ENCODE data around the gene RPS5. TPM values are rescaled to one million over a fixed set of nuclear protein-coding genes. Genes with fewer than 3 reads are reported as not detected.

The RPS5 gene
- total and polyA plus RNA-seq, 9 of the 15 experiments (the other 6 are each of a cell fraction or from before 2014, with no cell fraction given), result 1,228 to 3,570 (median 2,484) TPM

DNA sequence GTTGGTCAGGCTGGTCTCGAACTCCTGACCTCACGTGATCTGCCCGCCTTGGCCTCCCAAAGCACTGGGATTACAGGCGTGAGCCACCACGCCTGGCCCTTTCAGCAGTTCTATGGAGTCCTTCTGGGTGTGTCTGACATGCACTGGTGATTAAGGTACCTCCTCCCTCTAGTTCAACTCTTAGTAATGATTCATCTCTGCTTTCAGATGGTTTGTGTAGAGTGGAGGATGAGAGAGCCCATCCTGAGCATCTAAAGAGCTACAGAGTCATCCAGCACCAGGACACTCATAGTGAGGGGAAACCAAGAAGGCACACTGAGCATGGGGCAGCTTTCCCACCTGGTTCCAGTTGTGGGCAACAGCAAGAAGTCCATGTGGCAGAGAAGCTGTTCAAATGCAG is 29.5 kb downstream of the RPS5 start (continued):
- no peak for TF ChIP-seq ADNP (tag; IDR thresholded peaks at IDR 0.05)
- no peak for TF ChIP-seq BRD4 (IDR thresholded peaks at IDR 0.05)
- no peak for TF ChIP-seq KAT8 (IDR thresholded peaks at IDR 0.05; ENCODE audit: low read depth)

GRCh38 chr19:58417071-58417470 is 30.0 kb downstream of the RPS5 start:
- WGBS (ENCODE audit: insufficient coverage, low coverage, missing lambda C conversion rate), result 98% methylated on average over 7 of the region's 7 CpGs
- Histone ChIP-seq H3K9me3 (replicated peaks; ENCODE audit: control insufficient read depth, insufficient read depth, low read depth, low read length) (0 out of 2 replicates have a peak, but pooled peaks cover 3% of the 10 kb centered on the region), H3K79me2 (ENCODE audit: control insufficient read depth, insufficient read depth, low read length) (peaks cover 19% of the 10 kb centered on the region), H3K9ac (ENCODE audit: insufficient read depth in 1 of 2, low read depth in 2 of 2, low read length in 2 of 2) (no peak overlapping the region), H3K4me2 (ENCODE audit: insufficient read depth, low read length) (no peak overlapping the region), H2AFZ (ENCODE audit: low read depth, low read length) (no peak overlapping the region), H3K36me3 (ENCODE audit: control insufficient read depth, insufficient read depth, low read length) (peaks cover 67% of the 10 kb centered on the region), H3K4me3 (no peak overlapping the region), H3K27me3 (ENCODE audit: control insufficient read depth in 2 of 2, insufficient read depth in 2 of 2, low read length in 2 of 2) (no peaks in the 10 kb centered on the region), H4K20me1 (replicated peaks; ENCODE audit: control insufficient read depth, insufficient read depth, low read length) (no peaks in the 10 kb centered on the region), H3K9me1 (ENCODE audit: control insufficient read depth, insufficient read depth, low read length) (no peaks in the 10 kb centered on the region), H3K4me1 (replicated peaks in 1 of 2; ENCODE audit: control insufficient read depth in 2 of 2, insufficient read depth in 2 of 2, low read length in 2 of 2) (no peaks in the 10 kb centered on the region), H3K27ac (ENCODE audit: extremely low read depth, low read depth, low read length) (no peak overlapping the region)
- no peak for TF ChIP-seq CXXC5 (CRISPR knock-in tag; IDR thresholded peaks at IDR 0.05)
- no peak for TF ChIP-seq NCOR1 (IDR thresholded peaks at IDR 0.05)
- no peak for TF ChIP-seq POU5F1 (IDR thresholded peaks at IDR 0.05; ENCODE audit: borderline replicate concordance, low read depth, low read length, partially characterized antibody)
- no peak for TF ChIP-seq RHOXF2B (CRISPR knock-in tag; conservative IDR thresholded peaks at IDR 0.05)
- TF ChIP-seq ZNF232 (CRISPR knock-in tag; IDR thresholded peaks at IDR 0.05), result no peak
- no peak for TF ChIP-seq HMG20B (CRISPR knock-in tag; IDR thresholded peaks at IDR 0.05)
- TF ChIP-seq MXI1 (IDR thresholded peaks at IDR 0.05; ENCODE audit: low read depth, low read length), result no peak
- no peak for TF ChIP-seq DNMT1 (IDR thresholded peaks at IDR 0.05)
- TF ChIP-seq ZNF780A (CRISPR knock-in tag; IDR thresholded peaks at IDR 0.05), result no peak
- no peak for TF ChIP-seq SPI1 (IDR thresholded peaks at IDR 0.05; ENCODE audit: borderline replicate concordance, low read depth, low read length)
- no peak for TF ChIP-seq ILK (tag; IDR thresholded peaks at IDR 0.05; ENCODE audit: borderline replicate concordance, low read depth)
- TF ChIP-seq ZNF75A (CRISPR knock-in tag; IDR thresholded peaks at IDR 0.05), result no peak
- TF ChIP-seq ETV6 (IDR thresholded peaks at IDR 0.05; ENCODE audit: borderline replicate concordance in 1 of 2, low read depth in 2 of 2, low read length in 1 of 2), result no peak
- no peak for TF ChIP-seq ETV6 (CRISPR knock-in tag; IDR thresholded peaks at IDR 0.05; ENCODE audit: borderline replicate concordance)
- no peak for TF ChIP-seq PRPF4 (IDR thresholded peaks at IDR 0.05; ENCODE audit: insufficient read depth, low read depth, low read length, poor library complexity, severe bottlenecking)
- TF ChIP-seq, protein P1, sequence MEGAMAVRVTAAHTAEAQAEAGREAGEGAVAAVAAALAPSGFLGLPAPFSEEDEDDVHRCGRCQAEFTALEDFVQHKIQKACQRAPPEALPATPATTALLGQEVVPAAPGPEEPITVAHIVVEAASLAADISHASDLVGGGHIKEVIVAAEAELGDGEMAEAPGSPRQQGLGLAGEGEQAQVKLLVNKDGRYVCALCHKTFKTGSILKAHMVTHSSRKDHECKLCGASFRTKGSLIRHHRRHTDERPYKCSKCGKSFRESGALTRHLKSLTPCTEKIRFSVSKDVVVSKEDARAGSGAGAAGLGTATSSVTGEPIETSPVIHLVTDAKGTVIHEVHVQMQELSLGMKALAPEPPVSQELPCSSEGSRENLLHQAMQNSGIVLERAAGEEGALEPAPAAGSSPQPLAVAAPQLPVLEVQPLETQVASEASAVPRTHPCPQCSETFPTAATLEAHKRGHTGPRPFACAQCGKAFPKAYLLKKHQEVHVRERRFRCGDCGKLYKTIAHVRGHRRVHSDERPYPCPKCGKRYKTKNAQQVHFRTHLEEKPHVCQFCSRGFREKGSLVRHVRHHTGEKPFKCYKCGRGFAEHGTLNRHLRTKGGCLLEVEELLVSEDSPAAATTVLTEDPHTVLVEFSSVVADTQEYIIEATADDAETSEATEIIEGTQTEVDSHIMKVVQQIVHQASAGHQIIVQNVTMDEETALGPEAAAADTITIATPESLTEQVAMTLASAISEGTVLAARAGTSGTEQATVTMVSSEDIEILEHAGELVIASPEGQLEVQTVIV (CRISPR knock-in tag; IDR thresholded peaks at IDR 0.05; ENCODE audit: borderline replicate concordance), result no peak
- no peak for TF ChIP-seq CC2D1A (IDR thresholded peaks at IDR 0.05)
- no peak for FAIRE-seq
- intact Hi-C loops (cut with micrococcal nuclease) (no loop called here), in situ Hi-C loops (cut with MboI) (no loop called here)
- no peak for ATAC-seq
- POLR2A ChIA-PET, result interaction anchor here (0.9 to 1.2 kb wide), 2 partner anchors 9 to 46 kb away, joined by 3 to 4 read pairs; partner anchors contain the start of gene ZNF584
- BruUV-seq (replicated peaks), result TSS peak; percentile 30
- DNase-seq (ENCODE audit: extremely low read depth in 1 of 4, low spot score in 3 of 4), result no peak
- CTCF ChIA-PET (ENCODE audit: low intra/inter-chr PET ratio), result no interaction called here
